ENCODE results near the gene RUNX2. TPM values are rescaled to one million over a fixed set of nuclear protein-coding genes. Genes with fewer than 3 reads are reported as not detected.

The RUNX2 gene
- total RNA-seq, 1 donor from 2014 or later, result 26.1 TPM

GRCh38 chr6:45655745-45656476 is 327.8 kb downstream of the RUNX2 start:
- H3K4me3 Mint-ChIP-seq (ENCODE audit: unreplicated experiment), result peak overlapping the region; percentile 60
- Histone ChIP-seq H2AFZ (ENCODE audit: low read depth, low read length) (no peak overlapping the region), H4K20me1 (ENCODE audit: insufficient read depth, low read length) (no peaks in the 10 kb centered on the region), H3K4me1 (ENCODE audit: insufficient read depth, low read length) (peaks cover 45% of the 10 kb centered on the region), H3K36me3 (ENCODE audit: insufficient read depth, low read length) (no peaks in the 10 kb centered on the region), H3K4me3 (ENCODE audit: insufficient read depth, low read depth, low read length) (peak overlapping the region; percentile 11), H3K9ac (ENCODE audit: low read length) (peak overlapping the region; percentile 84), H3K79me2 (ENCODE audit: insufficient read depth, low read length) (peaks cover 8% of the 10 kb centered on the region), H3K27ac (ENCODE audit: low read depth, low read length) (peak overlapping the region; percentile 99), H3K27me3 (ENCODE audit: insufficient read depth, low read length) (no peaks in the 10 kb centered on the region), H3K4me2 (ENCODE audit: low read length) (peak overlapping the region; percentile 74), H3K9me3 (ENCODE audit: insufficient read depth, low read depth, low read length) (no peaks in the 10 kb centered on the region)
- H3K4me1 Mint-ChIP-seq (ENCODE audit: low read depth, unreplicated experiment), result peaks cover 73% of the 10 kb centered on the region
- peaks cover 1% of the 10 kb centered on the region for H3K9me3 Mint-ChIP-seq (ENCODE audit: unreplicated experiment)
- H3K27me3 Mint-ChIP-seq (ENCODE audit: low read depth, unreplicated experiment), result no peaks in the 10 kb centered on the region
- H3K36me3 Mint-ChIP-seq (ENCODE audit: low read depth, unreplicated experiment), result peaks cover 3% of the 10 kb centered on the region
- FAIRE-seq (peak; percentile 98), DNase-seq (ENCODE audit: low read depth) (peak; percentile 100)
- TF ChIP-seq EZH2 (IDR thresholded peaks at IDR 0.05; ENCODE audit: insufficient read depth, low read length), result no peak
- TF ChIP-seq, protein P1, sequence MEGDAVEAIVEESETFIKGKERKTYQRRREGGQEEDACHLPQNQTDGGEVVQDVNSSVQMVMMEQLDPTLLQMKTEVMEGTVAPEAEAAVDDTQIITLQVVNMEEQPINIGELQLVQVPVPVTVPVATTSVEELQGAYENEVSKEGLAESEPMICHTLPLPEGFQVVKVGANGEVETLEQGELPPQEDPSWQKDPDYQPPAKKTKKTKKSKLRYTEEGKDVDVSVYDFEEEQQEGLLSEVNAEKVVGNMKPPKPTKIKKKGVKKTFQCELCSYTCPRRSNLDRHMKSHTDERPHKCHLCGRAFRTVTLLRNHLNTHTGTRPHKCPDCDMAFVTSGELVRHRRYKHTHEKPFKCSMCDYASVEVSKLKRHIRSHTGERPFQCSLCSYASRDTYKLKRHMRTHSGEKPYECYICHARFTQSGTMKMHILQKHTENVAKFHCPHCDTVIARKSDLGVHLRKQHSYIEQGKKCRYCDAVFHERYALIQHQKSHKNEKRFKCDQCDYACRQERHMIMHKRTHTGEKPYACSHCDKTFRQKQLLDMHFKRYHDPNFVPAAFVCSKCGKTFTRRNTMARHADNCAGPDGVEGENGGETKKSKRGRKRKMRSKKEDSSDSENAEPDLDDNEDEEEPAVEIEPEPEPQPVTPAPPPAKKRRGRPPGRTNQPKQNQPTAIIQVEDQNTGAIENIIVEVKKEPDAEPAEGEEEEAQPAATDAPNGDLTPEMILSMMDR (IDR thresholded peaks at IDR 0.05; ENCODE audit: insufficient read depth, low read depth, low read length), result no peak
- H3K27ac Mint-ChIP-seq (ENCODE audit: unreplicated experiment), result peak overlapping the region; percentile 100

GRCh38 chr6:45657226-45657625 is 329.1 kb downstream of the RUNX2 start:
- Histone ChIP-seq H4K20me1 (ENCODE audit: insufficient read depth, low read length) (no peaks in the 10 kb centered on the region), H3K4me3 (ENCODE audit: insufficient read depth, low read depth, low read length) (peak overlapping the region; percentile 11), H3K9me3 (ENCODE audit: insufficient read depth, low read depth, low read length) (no peaks in the 10 kb centered on the region), H2AFZ (ENCODE audit: low read depth, low read length) (no peak overlapping the region), H3K9ac (ENCODE audit: low read length) (peak overlapping the region; percentile 84), H3K79me2 (ENCODE audit: insufficient read depth, low read length) (peaks cover 4% of the 10 kb centered on the region), H3K36me3 (ENCODE audit: insufficient read depth, low read length) (no peaks in the 10 kb centered on the region), H3K4me1 (ENCODE audit: insufficient read depth, low read length) (peaks cover 39% of the 10 kb centered on the region), H3K27ac (ENCODE audit: low read depth, low read length) (peak overlapping the region; percentile 99), H3K4me2 (ENCODE audit: low read length) (peak overlapping the region; percentile 74), H3K27me3 (ENCODE audit: insufficient read depth, low read length) (no peaks in the 10 kb centered on the region)
- DNase-seq (ENCODE audit: low read depth) (peak; percentile 80), FAIRE-seq (no peak)
- H3K4me3 Mint-ChIP-seq (ENCODE audit: unreplicated experiment), result no peak overlapping the region
- H3K27me3 Mint-ChIP-seq (ENCODE audit: low read depth, unreplicated experiment), result peaks cover 2% of the 10 kb centered on the region
- peaks cover 63% of the 10 kb centered on the region for H3K4me1 Mint-ChIP-seq (ENCODE audit: low read depth, unreplicated experiment)
- peaks cover 1% of the 10 kb centered on the region for H3K9me3 Mint-ChIP-seq (ENCODE audit: unreplicated experiment)
- peak overlapping the region; percentile 90 for H3K27ac Mint-ChIP-seq (ENCODE audit: unreplicated experiment)
- TF ChIP-seq, protein P1 (IDR thresholded peaks at IDR 0.05; ENCODE audit: insufficient read depth, low read depth, low read length), result no peak
- TF ChIP-seq EZH2 (IDR thresholded peaks at IDR 0.05; ENCODE audit: insufficient read depth, low read length), result no peak
- peaks cover 9% of the 10 kb centered on the region for H3K36me3 Mint-ChIP-seq (ENCODE audit: low read depth, unreplicated experiment)

- Histone ChIP-seq H2AFZ (ENCODE audit: low read depth, low read length) (no peak overlapping the region), H3K27ac (ENCODE audit: low read depth, low read length) (peak overlapping the region; percentile 99), H4K20me1 (ENCODE audit: insufficient read depth, low read length) (no peaks in the 10 kb centered on the region), H3K4me3 (ENCODE audit: insufficient read depth, low read depth, low read length) (no peak overlapping the region), H3K9me3 (ENCODE audit: insufficient read depth, low read depth, low read length) (no peaks in the 10 kb centered on the region), H3K4me2 (ENCODE audit: low read length) (no peak overlapping the region), H3K36me3 (ENCODE audit: insufficient read depth, low read length) (no peaks in the 10 kb centered on the region), H3K79me2 (ENCODE audit: insufficient read depth, low read length) (no peaks in the 10 kb centered on the region), H3K4me1 (ENCODE audit: insufficient read depth, low read length) (peaks cover 43% of the 10 kb centered on the region), H3K27me3 (ENCODE audit: insufficient read depth, low read length) (no peaks in the 10 kb centered on the region), H3K9ac (ENCODE audit: low read length) (no peak overlapping the region)
- Mint-ChIP-seq H3K27ac (ENCODE audit: unreplicated experiment) (peak overlapping the region; percentile 66), H3K4me1 (ENCODE audit: low read depth, unreplicated experiment) (peaks cover 52% of the 10 kb centered on the region), H3K9me3 (ENCODE audit: unreplicated experiment) (peaks cover 8% of the 10 kb centered on the region), H3K36me3 (ENCODE audit: low read depth, unreplicated experiment) (peaks cover 17% of the 10 kb centered on the region), H3K27me3 (ENCODE audit: low read depth, unreplicated experiment) (peaks cover 10% of the 10 kb centered on the region), H3K4me3 (ENCODE audit: unreplicated experiment) (no peak overlapping the region)
- DNase-seq (ENCODE audit: low read depth), result no peak
- no peak for FAIRE-seq
- no peak for TF ChIP-seq EZH2 (IDR thresholded peaks at IDR 0.05; ENCODE audit: insufficient read depth, low read length)
- TF ChIP-seq, protein P1 (IDR thresholded peaks at IDR 0.05; ENCODE audit: insufficient read depth, low read depth, low read length), result no peak
These were observed 330.3 kb downstream of the RUNX2 start for GRCh38 chr6:45658400-45658799.
